Measurements from ENCODE around the gene MUC12.
"Not testable (repeated sequence)": the region's sequence is repeated elsewhere in the genome, so short reads cannot be mapped to it uniquely, and the experiment has no call there.

Gene MUC12

GRCh38 chr7:100969066-100969615 lies at the start of gene MUC12:
MUC12 (plus strand) TSS chr7:100969565; CDS start chr7:100969623, 58 bp downstream.
- H3K4me1 ChIP-seq (ENCODE audit: control insufficient read depth in 1 of 2, insufficient read depth in 2 of 2, low read length in 2 of 2): peaks cover 27% of the 10 kb centered on the region in 2 donors
- H3K27me3 ChIP-seq (ENCODE audit: control insufficient read depth in 1 of 2, insufficient read depth in 2 of 2, low read length in 2 of 2): peaks cover 20 to 35% of the 10 kb centered on the region in 2 donors
- no peak within 1 kb of the TSS for H3K9ac ChIP-seq (ENCODE audit: low read depth in 1 of 2, low read length in 2 of 2)
- H3K27ac ChIP-seq (ENCODE audit: low read depth, low read length): no peak within 1 kb of the TSS
- no peaks in the 10 kb centered on the region for H3K9me3 ChIP-seq (ENCODE audit: control insufficient read depth in 1 of 2, low read length in 2 of 2)
- H3K4me3 ChIP-seq (ENCODE audit: low read depth in 1 of 2, low read length in 2 of 2): no peak within 1 kb of the TSS
- H3K36me3 ChIP-seq (ENCODE audit: control insufficient read depth in 1 of 2, insufficient read depth in 2 of 2, low read length in 2 of 2): peaks cover 0 to 10% of the 10 kb centered on the region in 2 donors

GRCh38 chr7:100919779-100920437 lies 49.5 kb upstream of the MUC12 start:
- H3K9me3 ChIP-seq (ENCODE audit: control insufficient read depth in 1 of 2, low read length in 2 of 2); H3K4me1 ChIP-seq (ENCODE audit: control insufficient read depth in 1 of 2, insufficient read depth in 2 of 2, low read length in 2 of 2); H3K4me3 ChIP-seq (ENCODE audit: low read depth in 1 of 2, low read length in 2 of 2); H3K36me3 ChIP-seq (ENCODE audit: control insufficient read depth in 1 of 2, insufficient read depth in 2 of 2, low read length in 2 of 2); H3K27me3 ChIP-seq (ENCODE audit: control insufficient read depth in 1 of 2, insufficient read depth in 2 of 2, low read length in 2 of 2); H3K9ac ChIP-seq (ENCODE audit: low read depth in 1 of 2, low read length in 2 of 2); H3K27ac ChIP-seq (ENCODE audit: low read depth, low read length): not testable (repeated sequence)

- Histone ChIP-seq H3K4me3 (ENCODE audit: low read depth in 1 of 2, low read length in 2 of 2) (no peak overlapping the region), H3K27ac (ENCODE audit: low read depth, low read length) (no peak overlapping the region), H3K27me3 (ENCODE audit: control insufficient read depth in 1 of 2, insufficient read depth in 2 of 2, low read length in 2 of 2) (no peaks in the 10 kb centered on the region), H3K9ac (ENCODE audit: low read depth in 1 of 2, low read length in 2 of 2) (no peak overlapping the region), H3K36me3 (ENCODE audit: control insufficient read depth in 1 of 2, insufficient read depth in 2 of 2, low read length in 2 of 2) (no peaks in the 10 kb centered on the region), H3K4me1 (ENCODE audit: control insufficient read depth in 1 of 2, insufficient read depth in 2 of 2, low read length in 2 of 2) (peaks cover 3 to 5% of the 10 kb centered on the region in 2 donors), H3K9me3 (ENCODE audit: control insufficient read depth in 1 of 2, low read length in 2 of 2) (no peaks in the 10 kb centered on the region)
Observed at GRCh38 chr7:100921039-100921438, 48.3 kb upstream of the MUC12 start.

- H3K9me3 ChIP-seq (ENCODE audit: control insufficient read depth in 1 of 2, low read length in 2 of 2); H3K27ac ChIP-seq (ENCODE audit: low read depth, low read length); H3K36me3 ChIP-seq (ENCODE audit: control insufficient read depth in 1 of 2, insufficient read depth in 2 of 2, low read length in 2 of 2); H3K4me1 ChIP-seq (ENCODE audit: control insufficient read depth in 1 of 2, insufficient read depth in 2 of 2, low read length in 2 of 2); H3K9ac ChIP-seq (ENCODE audit: low read depth in 1 of 2, low read length in 2 of 2); H3K27me3 ChIP-seq (ENCODE audit: control insufficient read depth in 1 of 2, insufficient read depth in 2 of 2, low read length in 2 of 2); H3K4me3 ChIP-seq (ENCODE audit: low read depth in 1 of 2, low read length in 2 of 2): not testable (repeated sequence)
Observed at GRCh38 chr7:100923616-100924015, 45.7 kb upstream of the MUC12 start.

GRCh38 chr7:100929808-100930174 lies 39.6 kb upstream of the MUC12 start:
- no peak overlapping the region for H3K9ac ChIP-seq (ENCODE audit: low read depth in 1 of 2, low read length in 2 of 2)
- no peak overlapping the region for H3K27ac ChIP-seq (ENCODE audit: low read depth, low read length)
- H3K27me3 ChIP-seq (ENCODE audit: control insufficient read depth in 1 of 2, insufficient read depth in 2 of 2, low read length in 2 of 2): no peaks in the 10 kb centered on the region
- H3K4me1 ChIP-seq (ENCODE audit: control insufficient read depth in 1 of 2, insufficient read depth in 2 of 2, low read length in 2 of 2): no peaks in the 10 kb centered on the region
- H3K9me3 ChIP-seq (ENCODE audit: control insufficient read depth in 1 of 2, low read length in 2 of 2): no peaks in the 10 kb centered on the region
- H3K36me3 ChIP-seq (ENCODE audit: control insufficient read depth in 1 of 2, insufficient read depth in 2 of 2, low read length in 2 of 2): no peaks in the 10 kb centered on the region
- no peak overlapping the region for H3K4me3 ChIP-seq (ENCODE audit: low read depth in 1 of 2, low read length in 2 of 2)

GRCh38 chr7:100933734-100934133 lies 35.6 kb upstream of the MUC12 start:
- Histone ChIP-seq H3K9ac (ENCODE audit: low read depth in 1 of 2, low read length in 2 of 2) (no peak overlapping the region), H3K4me3 (ENCODE audit: low read depth in 1 of 2, low read length in 2 of 2) (no peak overlapping the region), H3K9me3 (ENCODE audit: control insufficient read depth in 1 of 2, low read length in 2 of 2) (no peaks in the 10 kb centered on the region), H3K27ac (ENCODE audit: low read depth, low read length) (no peak overlapping the region), H3K4me1 (ENCODE audit: control insufficient read depth in 1 of 2, insufficient read depth in 2 of 2, low read length in 2 of 2) (no peaks in the 10 kb centered on the region), H3K36me3 (ENCODE audit: control insufficient read depth in 1 of 2, insufficient read depth in 2 of 2, low read length in 2 of 2) (no peaks in the 10 kb centered on the region), H3K27me3 (ENCODE audit: control insufficient read depth in 1 of 2, insufficient read depth in 2 of 2, low read length in 2 of 2) (no peaks in the 10 kb centered on the region)

- not testable (repeated sequence) for H3K9ac ChIP-seq (ENCODE audit: low read depth in 1 of 2, low read length in 2 of 2); H3K27me3 ChIP-seq (ENCODE audit: control insufficient read depth in 1 of 2, insufficient read depth in 2 of 2, low read length in 2 of 2); H3K4me1 ChIP-seq (ENCODE audit: control insufficient read depth in 1 of 2, insufficient read depth in 2 of 2, low read length in 2 of 2); H3K27ac ChIP-seq (ENCODE audit: low read depth, low read length); H3K36me3 ChIP-seq (ENCODE audit: control insufficient read depth in 1 of 2, insufficient read depth in 2 of 2, low read length in 2 of 2); H3K4me3 ChIP-seq (ENCODE audit: low read depth in 1 of 2, low read length in 2 of 2); H3K9me3 ChIP-seq (ENCODE audit: control insufficient read depth in 1 of 2, low read length in 2 of 2)
Observed at GRCh38 chr7:100935381-100935780, 34.0 kb upstream of the MUC12 start.

GRCh38 chr7:100936167-100936566 lies 33.2 kb upstream of the MUC12 start:
- not testable (repeated sequence) for H3K36me3 ChIP-seq (ENCODE audit: control insufficient read depth in 1 of 2, insufficient read depth in 2 of 2, low read length in 2 of 2); H3K9me3 ChIP-seq (ENCODE audit: control insufficient read depth in 1 of 2, low read length in 2 of 2); H3K27ac ChIP-seq (ENCODE audit: low read depth, low read length); H3K4me1 ChIP-seq (ENCODE audit: control insufficient read depth in 1 of 2, insufficient read depth in 2 of 2, low read length in 2 of 2); H3K9ac ChIP-seq (ENCODE audit: low read depth in 1 of 2, low read length in 2 of 2); H3K4me3 ChIP-seq (ENCODE audit: low read depth in 1 of 2, low read length in 2 of 2); H3K27me3 ChIP-seq (ENCODE audit: control insufficient read depth in 1 of 2, insufficient read depth in 2 of 2, low read length in 2 of 2)

GRCh38 chr7:100942045-100942774 lies 27.2 kb upstream of the MUC12 start:
- Histone ChIP-seq H3K9me3 (ENCODE audit: control insufficient read depth in 1 of 2, low read length in 2 of 2) (peaks cover 0 to 6% of the 10 kb centered on the region in 2 donors), H3K36me3 (ENCODE audit: control insufficient read depth in 1 of 2, insufficient read depth in 2 of 2, low read length in 2 of 2) (no peaks in the 10 kb centered on the region), H3K27me3 (ENCODE audit: control insufficient read depth in 1 of 2, insufficient read depth in 2 of 2, low read length in 2 of 2) (peaks cover 0 to 2% of the 10 kb centered on the region in 2 donors), H3K9ac (ENCODE audit: low read depth in 1 of 2, low read length in 2 of 2) (peak overlapping the region in 1 of 2 donors; percentile 10), H3K4me3 (ENCODE audit: low read depth in 1 of 2, low read length in 2 of 2) (no peak overlapping the region), H3K4me1 (ENCODE audit: control insufficient read depth in 1 of 2, insufficient read depth in 2 of 2, low read length in 2 of 2) (peaks cover 4 to 6% of the 10 kb centered on the region in 2 donors), H3K27ac (ENCODE audit: low read depth, low read length) (peak overlapping the region; percentile 42)

- H3K27me3 ChIP-seq (ENCODE audit: control insufficient read depth in 1 of 2, insufficient read depth in 2 of 2, low read length in 2 of 2): peaks cover 0 to 2% of the 10 kb centered on the region in 2 donors
- no peaks in the 10 kb centered on the region for H3K36me3 ChIP-seq (ENCODE audit: control insufficient read depth in 1 of 2, insufficient read depth in 2 of 2, low read length in 2 of 2)
- H3K9ac ChIP-seq (ENCODE audit: low read depth in 1 of 2, low read length in 2 of 2): no peak overlapping the region
- H3K4me3 ChIP-seq (ENCODE audit: low read depth in 1 of 2, low read length in 2 of 2): no peak overlapping the region
- H3K27ac ChIP-seq (ENCODE audit: low read depth, low read length): no peak overlapping the region
- H3K4me1 ChIP-seq (ENCODE audit: control insufficient read depth in 1 of 2, insufficient read depth in 2 of 2, low read length in 2 of 2): peaks cover 5 to 6% of the 10 kb centered on the region in 2 donors
- peaks cover 0 to 6% of the 10 kb centered on the region in 2 donors for H3K9me3 ChIP-seq (ENCODE audit: control insufficient read depth in 1 of 2, low read length in 2 of 2)
Observed at GRCh38 chr7:100943693-100944092, 25.7 kb upstream of the MUC12 start.
